Esophagus squamous epithelium (tissue), 4 donors: ENCODE results near the gene BTG4.

Experiments used
- POLR2A ChIP-seq, 4 donors: fragments of 450-650 bp; IDR thresholded peaks; one replicate each; pipeline ENCODE4 v1.6.1; 2017; ENCODE audit warnings: antibody characterized with exemption in 4 of 4, mild to moderate bottlenecking in 4 of 4, moderate library complexity in 3 of 4
- TF ChIP-seq, protein P1 (sequence below), 6 experiments: fragments of 450-650 bp in 4 of 6; fragments of 200-600 bp in 2 of 6; sonication (generic) in 2 of 6; IDR thresholded peaks; one replicate each; pipeline ENCODE4 v1.5.1; 2016 to 2019; ENCODE audit warnings: antibody characterized with exemption in 6 of 6, mild to moderate bottlenecking in 4 of 6, moderate library complexity in 4 of 6

DNA sequence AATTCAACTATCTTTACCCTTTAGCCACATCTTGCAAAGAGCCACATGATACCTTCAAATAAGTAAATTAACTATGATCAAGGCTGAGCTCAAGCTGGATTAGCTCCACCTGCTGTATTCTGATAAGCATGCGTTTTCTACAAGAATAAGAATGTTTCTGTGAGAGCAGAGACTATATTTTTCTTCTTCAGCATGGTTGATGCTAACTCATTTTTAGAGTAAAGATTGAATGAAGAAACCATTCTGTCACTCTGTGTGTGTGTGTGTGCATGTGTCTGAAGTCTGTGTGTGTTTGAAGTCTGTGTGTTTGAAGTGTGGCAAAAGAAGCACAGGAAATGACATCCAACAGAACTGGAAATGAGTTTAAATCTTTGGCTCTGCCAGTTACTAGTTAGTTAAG is 16.4 kb upstream of the BTG4 start:
- TF ChIP-seq, protein P1, sequence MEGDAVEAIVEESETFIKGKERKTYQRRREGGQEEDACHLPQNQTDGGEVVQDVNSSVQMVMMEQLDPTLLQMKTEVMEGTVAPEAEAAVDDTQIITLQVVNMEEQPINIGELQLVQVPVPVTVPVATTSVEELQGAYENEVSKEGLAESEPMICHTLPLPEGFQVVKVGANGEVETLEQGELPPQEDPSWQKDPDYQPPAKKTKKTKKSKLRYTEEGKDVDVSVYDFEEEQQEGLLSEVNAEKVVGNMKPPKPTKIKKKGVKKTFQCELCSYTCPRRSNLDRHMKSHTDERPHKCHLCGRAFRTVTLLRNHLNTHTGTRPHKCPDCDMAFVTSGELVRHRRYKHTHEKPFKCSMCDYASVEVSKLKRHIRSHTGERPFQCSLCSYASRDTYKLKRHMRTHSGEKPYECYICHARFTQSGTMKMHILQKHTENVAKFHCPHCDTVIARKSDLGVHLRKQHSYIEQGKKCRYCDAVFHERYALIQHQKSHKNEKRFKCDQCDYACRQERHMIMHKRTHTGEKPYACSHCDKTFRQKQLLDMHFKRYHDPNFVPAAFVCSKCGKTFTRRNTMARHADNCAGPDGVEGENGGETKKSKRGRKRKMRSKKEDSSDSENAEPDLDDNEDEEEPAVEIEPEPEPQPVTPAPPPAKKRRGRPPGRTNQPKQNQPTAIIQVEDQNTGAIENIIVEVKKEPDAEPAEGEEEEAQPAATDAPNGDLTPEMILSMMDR (IDR thresholded peaks at IDR 0.05): no peak
- no peak for TF ChIP-seq POLR2A (IDR thresholded peaks at IDR 0.05)
